H9 (cell line): ENCODE data around the gene ARHGEF1. TPM values are rescaled to one million over a fixed set of nuclear protein-coding genes. Genes with fewer than 3 reads are reported as not detected.

ENCODE experiments used
- DNase-seq: peaks from one replicate; pipeline ENCODE4 v3.0.0-alpha.2; 2017
- H2AFZ ChIP-seq: one replicate; pipeline ENCODE4 v1.6.1; 2013; ENCODE audit warnings: mild to moderate bottlenecking, low read length, control low read depth, moderate library complexity
- H2AK5ac ChIP-seq: 2 replicates; pipeline ENCODE4 v1.6.1; 2013; ENCODE audit warnings: low read length, control low read depth, mixed read lengths; ENCODE audit not compliant: insufficient read length
- H2BK120ac ChIP-seq: one replicate; pipeline ENCODE4 v1.6.1; 2013; ENCODE audit warnings: low read depth, mild to moderate bottlenecking, low read length, control low read depth, inconsistent platforms; ENCODE audit not compliant: poor library complexity, severe bottlenecking
- H2BK12ac ChIP-seq: 2 replicates; pipeline ENCODE4 v1.6.1; 2013; ENCODE audit warnings: low read length, control low read depth, mixed read lengths, low read depth; ENCODE audit not compliant: insufficient read length
- H2BK15ac ChIP-seq: 2 replicates; pipeline ENCODE4 v1.6.1; 2013; ENCODE audit warnings: low read depth, low read length, control low read depth
- H2BK20ac ChIP-seq: one replicate; pipeline ENCODE4 v1.6.1; 2013; ENCODE audit warnings: low read depth, mild to moderate bottlenecking, low read length, control low read depth, inconsistent platforms; ENCODE audit not compliant: poor library complexity, severe bottlenecking
- H2BK5ac ChIP-seq: 2 replicates; pipeline ENCODE4 v1.6.1; 2013; ENCODE audit warnings: low read length, control low read depth, mixed read lengths; ENCODE audit not compliant: insufficient read length
- H3K14ac ChIP-seq: 2 replicates; pipeline ENCODE4 v1.6.1; 2013; ENCODE audit warnings: low read length, control low read depth; ENCODE audit not compliant: insufficient read depth
- H3K18ac ChIP-seq: 2 replicates; pipeline ENCODE4 v1.6.1; 2013; ENCODE audit warnings: low read depth, mild to moderate bottlenecking, mixed read lengths, low read length, control low read depth; ENCODE audit not compliant: insufficient read length
- H3K23ac ChIP-seq: 2 replicates; pipeline ENCODE4 v1.6.1; 2013; ENCODE audit warnings: low read length, control low read depth, mixed read lengths, low read depth; ENCODE audit not compliant: insufficient read length
- H3K23me2 ChIP-seq: 2 replicates; pipeline ENCODE4 v1.6.1; 2013; ENCODE audit warnings: low read depth, mild to moderate bottlenecking, mixed read lengths, low read length, control low read depth; ENCODE audit not compliant: insufficient read length, poor library complexity, severe bottlenecking
- H3K27ac ChIP-seq: 2 replicates; pipeline ENCODE4 v1.5.1; 2013; ENCODE audit warnings: low read length, control low read depth, mixed read lengths, low read depth; ENCODE audit not compliant: insufficient read length
- H3K27me3 ChIP-seq: 2 replicates; pipeline ENCODE4 v1.6.1; 2013; ENCODE audit warnings: low read length, control low read depth, inconsistent platforms; ENCODE audit not compliant: insufficient read depth
- H3K4ac ChIP-seq: 2 replicates; pipeline ENCODE4 v1.6.1; 2013; ENCODE audit warnings: low read depth, mild to moderate bottlenecking, control low read depth, inconsistent platforms, low read length, moderate library complexity
- H3K4me1 ChIP-seq: 2 replicates; pipeline ENCODE4 v1.6.1; 2013; ENCODE audit warnings: low read length, control low read depth, inconsistent platforms; ENCODE audit not compliant: insufficient read depth
- H3K4me2 ChIP-seq: 2 replicates; pipeline ENCODE4 v1.6.1; 2013; ENCODE audit warnings: low read length, control low read depth, mixed read lengths; ENCODE audit not compliant: insufficient read length, insufficient read depth
- H3K56ac ChIP-seq: 2 replicates; pipeline ENCODE4 v1.6.1; 2013; ENCODE audit warnings: low read depth, mild to moderate bottlenecking, mixed read lengths, low read length, control low read depth; ENCODE audit not compliant: insufficient read length
- H3K79me1 ChIP-seq: 2 replicates; pipeline ENCODE4 v1.6.1; 2013; ENCODE audit warnings: low read depth, mild to moderate bottlenecking, moderate library complexity, low read length, control low read depth, inconsistent platforms; ENCODE audit not compliant: insufficient read depth, poor library complexity, severe bottlenecking
- H3K79me2 ChIP-seq: 2 replicates; pipeline ENCODE4 v1.6.1; 2013; ENCODE audit warnings: low read length, control low read depth, inconsistent platforms; ENCODE audit not compliant: insufficient read depth
- H3K9ac ChIP-seq: 2 replicates; pipeline ENCODE4 v1.6.1; 2013; ENCODE audit warnings: low read length, control low read depth, mixed read lengths; ENCODE audit not compliant: insufficient read length; ENCODE audit errors: extremely low read depth
- H3K9me3 ChIP-seq: one replicate; pipeline ENCODE4 v1.6.1; 2013; ENCODE audit warnings: low read depth, low read length, inconsistent platforms; ENCODE audit not compliant: control insufficient read depth
- H3T11ph ChIP-seq: one replicate; pipeline ENCODE4 v1.6.1; 2013; ENCODE audit warnings: mild to moderate bottlenecking, low read length, control low read depth, inconsistent platforms
- H4K20me1 ChIP-seq: one replicate; pipeline ENCODE4 v1.6.1; 2013; ENCODE audit not compliant: control insufficient read depth, insufficient read length, insufficient read depth
- H4K5ac ChIP-seq: 2 replicates; pipeline ENCODE4 v1.6.1; 2013; ENCODE audit warnings: low read depth, mild to moderate bottlenecking, mixed read lengths, low read length, control low read depth; ENCODE audit not compliant: insufficient read length
- H4K8ac ChIP-seq: replicated peaks from 2 replicates; pipeline ENCODE4 v1.6.1; 2013; ENCODE audit warnings: low read length, control low read depth, mixed read lengths, low read depth; ENCODE audit not compliant: insufficient read length
- H4K91ac ChIP-seq: 2 replicates; pipeline ENCODE4 v1.6.1; 2013; ENCODE audit warnings: low read depth, mild to moderate bottlenecking, moderate library complexity, mixed read lengths, low read length, control low read depth; ENCODE audit not compliant: insufficient read length
- H3K27ac Mint-ChIP-seq, 3 experiments: 2 replicates in 2 of 3; 3 replicates in 1 of 3; pipeline ENCODE4 v1.8.0; 2020 to 2021; ENCODE audit warnings: mixed read lengths in 3 of 3, mild to moderate bottlenecking in 1 of 3, moderate library complexity in 1 of 3
- H3K27me3 Mint-ChIP-seq: 2 replicates; pipeline ENCODE4 v1.8.0; 2021; ENCODE audit warnings: low read depth, mild to moderate bottlenecking, moderate library complexity, mixed read lengths
- H3K36me3 Mint-ChIP-seq, 3 experiments: 2 replicates in 2 of 3; 3 replicates in 1 of 3; pipeline ENCODE4 v1.8.0; 2020 to 2021; ENCODE audit warnings: low read depth in 3 of 3, mixed read lengths in 3 of 3; ENCODE audit not compliant: insufficient read depth in 1 of 3
- H3K4me1 Mint-ChIP-seq, 2 experiments: 2 replicates each; pipeline ENCODE4 v1.8.0; 2020; ENCODE audit warnings: mixed read lengths in 2 of 2
- H3K4me3 Mint-ChIP-seq, 2 experiments: 2 replicates in 1 of 2; 3 replicates in 1 of 2; pipeline ENCODE4 v1.8.0; 2020 to 2021; ENCODE audit warnings: mild to moderate bottlenecking in 2 of 2, mixed read lengths in 2 of 2, moderate library complexity in 1 of 2
- H3K9me3 Mint-ChIP-seq, 2 experiments: 2 replicates in 1 of 2; 3 replicates in 1 of 2; pipeline ENCODE4 v1.8.0; 2020; ENCODE audit warnings: mild to moderate bottlenecking in 2 of 2, mixed read lengths in 2 of 2, moderate library complexity in 1 of 2
- CTCF ChIP-seq: fragments of 200-600 bp; sonication (generic); conservative IDR thresholded peaks from 3 replicates; pipeline ENCODE4 v1.8.0; 2021; ENCODE audit warnings: antibody characterized with exemption, mild to moderate bottlenecking
- WGBS: extraction: QIAGEN DNeasy Blood & Tissue Kit; methylation state at CpG from one replicate; pipeline ENCODE4 v1.1.7; 2013; ENCODE audit warnings: missing lambda C conversion rate, low lambda C conversion rate, mixed read lengths; ENCODE audit not compliant: insufficient read length; ENCODE audit errors: extremely low coverage; 5-methylcytosine and 5-hydroxymethylcytosine counted together
- total RNA-seq: library from RNA; stranded (reverse); gene quantifications from 2 replicates; pipeline ENCODE4 v1.2.1, GENCODE V29; 2021

ARHGEF1 gene
- total RNA-seq, 1 experiment from 2014 or later: 50.3 TPM

- no peak overlapping the region for H2AK5ac ChIP-seq
- Mint-ChIP-seq H3K9me3 (peaks cover 0 to 2% of the 10 kb centered on the region in 2 experiments; a peak in 1 of 5 replicates), H3K27me3 (peaks cover 3% of the 10 kb centered on the region), H3K36me3 (peaks cover 7 to 25% (median 20%) of the 10 kb centered on the region in 3 experiments; a peak in 6 of 7 replicates), H3K27ac (no peak overlapping the region), H3K4me3 (peak overlapping the region in 1 of 2 experiments; percentile 21; a peak in 1 of 5 replicates), H3K4me1 (peaks cover 6 to 25% of the 10 kb centered on the region in 2 experiments; a peak in 3 of 4 replicates)
- H4K5ac ChIP-seq: no peak overlapping the region
- no peak overlapping the region for H4K8ac ChIP-seq
- no peak overlapping the region for H2BK12ac ChIP-seq
- no peak overlapping the region for H2AFZ ChIP-seq
- H3K23me2 ChIP-seq: peaks cover 5% of the 10 kb centered on the region
- H2BK15ac ChIP-seq: no peak overlapping the region
- no peak overlapping the region for H3K4me2 ChIP-seq
- H3K56ac ChIP-seq: no peak overlapping the region
- H3K4ac ChIP-seq: no peak overlapping the region
- H3K14ac ChIP-seq: no peak overlapping the region
- H3K79me2 ChIP-seq: no peaks in the 10 kb centered on the region
- no peak overlapping the region for H2BK5ac ChIP-seq
- no peak overlapping the region for H2BK20ac ChIP-seq
- H3T11ph ChIP-seq: no peak overlapping the region
- H3K18ac ChIP-seq: no peak overlapping the region
- H3K9ac ChIP-seq: no peak overlapping the region
- no peaks in the 10 kb centered on the region for H3K9me3 ChIP-seq
- H3K27me3 ChIP-seq: peaks cover 37% of the 10 kb centered on the region
- no peaks in the 10 kb centered on the region for H3K4me1 ChIP-seq
- no CpG with 5 or more reads among the region's 11 CpGs for WGBS
- DNase-seq: no peak
- no peak overlapping the region for H2BK120ac ChIP-seq
- no peak overlapping the region for H3K27ac ChIP-seq
- H3K79me1 ChIP-seq: no peaks in the 10 kb centered on the region
- H4K20me1 ChIP-seq: no peaks in the 10 kb centered on the region
- no peak overlapping the region for H4K91ac ChIP-seq
- no peak for TF ChIP-seq CTCF
- no peak overlapping the region for H3K23ac ChIP-seq
These were observed 25.9 kb downstream of the ARHGEF1 start for GRCh38 chr19:41908724-41909464.
